Choroid plexus epithelial cell (primary cell): ENCODE measurements around the gene NRSN2.
A peak's percentile ranks its signal among the peaks of the same experiment; 100 is the strongest.
"Not testable (repeated sequence)": the region's sequence is repeated elsewhere in the genome, so short reads cannot be mapped to it uniquely, and the experiment has no call there.

ENCODE experiments used
- DNase-seq: peaks from one replicate; pipeline ENCODE4 v3.0.0-alpha.2; 2010; ENCODE audit warnings: low read depth
- H3K4me3 ChIP-seq: 2 replicates; pipeline ENCODE4 v1.5.1; 2011; ENCODE audit warnings: low read depth, mild to moderate bottlenecking, control low read depth, low read length, moderate library complexity
- TF ChIP-seq, protein P1 (sequence below): conservative IDR thresholded peaks from 2 replicates; pipeline ENCODE4 v1.5.1; 2011; ENCODE audit warnings: low read depth, mild to moderate bottlenecking, control low read depth, inconsistent platforms, low read length, moderate library complexity

The NRSN2 gene

GRCh38 chr20:366719-367485, 20.0 kb downstream of the NRSN2 start:
- no peak for DNase-seq
- TF ChIP-seq, protein P1, sequence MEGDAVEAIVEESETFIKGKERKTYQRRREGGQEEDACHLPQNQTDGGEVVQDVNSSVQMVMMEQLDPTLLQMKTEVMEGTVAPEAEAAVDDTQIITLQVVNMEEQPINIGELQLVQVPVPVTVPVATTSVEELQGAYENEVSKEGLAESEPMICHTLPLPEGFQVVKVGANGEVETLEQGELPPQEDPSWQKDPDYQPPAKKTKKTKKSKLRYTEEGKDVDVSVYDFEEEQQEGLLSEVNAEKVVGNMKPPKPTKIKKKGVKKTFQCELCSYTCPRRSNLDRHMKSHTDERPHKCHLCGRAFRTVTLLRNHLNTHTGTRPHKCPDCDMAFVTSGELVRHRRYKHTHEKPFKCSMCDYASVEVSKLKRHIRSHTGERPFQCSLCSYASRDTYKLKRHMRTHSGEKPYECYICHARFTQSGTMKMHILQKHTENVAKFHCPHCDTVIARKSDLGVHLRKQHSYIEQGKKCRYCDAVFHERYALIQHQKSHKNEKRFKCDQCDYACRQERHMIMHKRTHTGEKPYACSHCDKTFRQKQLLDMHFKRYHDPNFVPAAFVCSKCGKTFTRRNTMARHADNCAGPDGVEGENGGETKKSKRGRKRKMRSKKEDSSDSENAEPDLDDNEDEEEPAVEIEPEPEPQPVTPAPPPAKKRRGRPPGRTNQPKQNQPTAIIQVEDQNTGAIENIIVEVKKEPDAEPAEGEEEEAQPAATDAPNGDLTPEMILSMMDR: no peak
- no peak overlapping the region for H3K4me3 ChIP-seq

DNA sequence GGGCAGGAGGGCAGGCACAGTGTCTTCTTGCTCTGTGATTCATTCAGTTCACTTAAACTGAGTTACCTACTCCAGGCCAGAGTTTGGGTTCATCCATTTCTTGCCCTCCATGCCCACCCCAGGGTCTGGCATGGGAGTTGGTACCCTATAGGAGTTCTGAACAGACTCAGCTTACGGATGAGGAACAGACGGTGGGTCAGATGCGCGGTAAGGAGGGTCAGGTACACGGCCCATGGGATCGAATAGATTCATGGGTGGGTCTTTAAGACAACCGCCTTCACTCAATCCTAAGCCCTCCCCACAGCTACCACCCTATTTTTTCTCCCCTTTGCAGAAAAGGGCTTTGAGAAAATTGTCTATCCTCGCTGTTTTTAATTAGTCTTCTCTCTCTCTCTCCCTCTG, 20.6 kb downstream of the NRSN2 start:
- no peak overlapping the region for H3K4me3 ChIP-seq
- no peak for DNase-seq
- TF ChIP-seq, protein P1: no peak

- no peak overlapping the region for H3K4me3 ChIP-seq
- DNase-seq: no peak
- TF ChIP-seq, protein P1: no peak
These were observed 22.0 kb downstream of the NRSN2 start for GRCh38 chr20:368915-369314.

- TF ChIP-seq, protein P1: no peak
- DNase-seq: no peak
- H3K4me3 ChIP-seq: no peak overlapping the region
These were observed 23.3 kb downstream of the NRSN2 start for GRCh38 chr20:370151-370600.

- DNase-seq: no peak
These were observed 24.3 kb downstream of the NRSN2 start for GRCh38 chr20:370977-371754.

DNA sequence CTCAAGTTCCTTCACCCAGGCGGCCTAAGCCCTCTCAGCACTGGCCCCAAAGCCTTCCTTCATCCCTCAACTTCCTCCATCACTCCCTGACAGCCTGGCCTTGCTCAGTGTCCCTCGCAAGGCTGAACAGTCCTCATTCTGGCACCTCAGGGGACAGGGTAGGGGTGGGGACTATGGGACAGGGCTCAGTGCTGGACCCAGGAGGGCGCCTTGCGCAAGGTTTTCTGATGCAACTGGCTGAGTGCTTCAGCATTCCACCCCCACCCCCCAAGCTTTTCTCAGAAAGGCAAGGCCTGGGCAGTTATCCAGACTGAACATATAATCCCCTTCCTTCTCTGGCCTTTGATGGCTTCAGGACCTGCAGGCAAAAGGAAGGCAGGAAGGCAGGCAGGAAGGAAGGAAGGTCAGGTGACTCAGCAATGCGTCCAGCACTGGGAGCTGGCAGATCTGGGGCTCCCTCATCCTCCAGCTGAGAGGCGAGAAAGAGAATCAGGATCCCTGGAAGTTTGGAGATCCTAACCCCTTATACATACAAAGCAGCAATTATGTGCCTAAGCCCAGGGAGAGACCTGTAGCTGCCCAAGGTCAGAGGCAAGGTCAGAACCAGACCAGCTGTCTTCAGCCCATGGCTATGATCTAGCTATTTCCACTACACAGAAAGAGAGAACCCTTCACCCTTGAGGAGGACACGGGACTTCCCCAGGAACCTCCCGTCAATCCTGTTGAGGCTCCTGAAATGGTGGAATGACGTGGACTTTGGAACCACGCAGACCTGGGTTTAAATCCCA, 25.0 kb downstream of the NRSN2 start:
- H3K4me3 ChIP-seq: no peak overlapping the region
- DNase-seq: peak; percentile 90
- TF ChIP-seq, protein P1: no peak

More at GRCh38 chr20:370977-371754, 24.3 kb downstream of the NRSN2 start:
- H3K4me3 ChIP-seq: no peak overlapping the region
- TF ChIP-seq, protein P1: no peak

DNA sequence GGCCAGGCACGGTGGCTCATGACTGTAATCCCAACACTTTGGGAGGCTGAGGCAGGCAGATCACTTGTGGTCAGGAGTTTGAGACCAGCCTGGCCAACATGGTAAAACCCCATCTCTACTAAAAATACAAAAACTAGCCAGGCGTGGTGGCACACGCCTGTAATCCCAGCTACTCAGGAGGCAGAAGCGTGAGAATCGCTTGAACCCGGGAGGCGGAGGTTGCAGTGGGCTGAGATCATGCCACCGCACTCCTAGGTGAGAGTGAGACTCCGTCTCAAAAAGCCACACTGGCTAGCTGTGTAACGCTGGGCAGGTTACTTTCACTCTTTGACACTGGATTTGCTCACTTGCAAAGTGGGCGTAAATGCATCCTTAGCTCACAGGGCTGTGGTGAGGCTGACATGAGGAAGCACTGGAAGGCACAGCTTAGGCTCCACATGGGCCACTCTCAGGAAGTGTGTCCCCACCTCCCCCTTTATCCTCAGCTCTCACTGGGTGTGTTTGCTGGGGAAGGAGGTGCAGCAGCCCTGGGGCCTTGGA, 25.7 kb downstream of the NRSN2 start:
- not testable (repeated sequence) for DNase-seq, H3K4me3 ChIP-seq
